ENCODE data around the gene HCFC2. TPM values are rescaled to one million over a fixed set of nuclear protein-coding genes. Genes with fewer than 3 reads are reported as not detected.
A peak's percentile ranks its signal among the peaks of the same experiment; 100 is the strongest.

Gene HCFC2
- total and polyA plus RNA-seq, 2 of the 4 experiments (the other 2 are of a cell fraction), result 12.0 to 34.2 TPM

GRCh38 chr12:104147346-104147745 is 83.0 kb downstream of the HCFC2 start:
- no TSS peak for BruUV-seq (replicated peaks)
- Histone ChIP-seq H3K23ac (ENCODE audit: low read depth, low read length) (no peak overlapping the region), H3K4me3 (ENCODE audit: insufficient read depth, low read depth, low read length) (no peak overlapping the region), H3K9me3 (ENCODE audit: control insufficient read depth, insufficient read depth, low read length) (no peaks in the 10 kb centered on the region; the same call in 1 of the 2 replicates), H4K20me1 (ENCODE audit: insufficient read depth, low read length) (no peaks in the 10 kb centered on the region), H3K4me2 (ENCODE audit: low read depth, low read length) (no peak overlapping the region), H2BK5ac (ENCODE audit: low read depth, low read length, poor library complexity, severe bottlenecking) (no peak overlapping the region), H3K56ac (ENCODE audit: extremely low read depth, insufficient read depth, low read length) (no peak overlapping the region), H2AK5ac (ENCODE audit: low read depth, low read length) (no peak overlapping the region), H3K27me3 (ENCODE audit: control insufficient read depth, insufficient read depth, low read length) (peaks cover 2% of the 10 kb centered on the region; the same call in 1 of the 2 replicates), H3K14ac (replicated peaks; ENCODE audit: low read depth, low read length) (no peak overlapping the region), H3K18ac (ENCODE audit: low read depth, low read length) (no peak overlapping the region), H3K9me1 (ENCODE audit: insufficient read depth, low read length) (no peaks in the 10 kb centered on the region), H4K5ac (ENCODE audit: low read depth, low read length) (no peak overlapping the region), H3K4me1 (ENCODE audit: control insufficient read depth, insufficient read depth, low read length) (no peaks in the 10 kb centered on the region), H3K79me1 (ENCODE audit: low read depth in 1 of 2, low read length in 2 of 2) (no peaks in the 10 kb centered on the region), H2BK120ac (ENCODE audit: low read depth, low read length) (no peak overlapping the region), H2AK9ac (replicated peaks; ENCODE audit: low read depth, low read length, poor library complexity) (no peak overlapping the region), H4K91ac (ENCODE audit: insufficient read depth, low read depth, low read length) (no peak overlapping the region), H3K9ac (ENCODE audit: low read depth, low read length) (no peak overlapping the region), H3K27ac (ENCODE audit: insufficient read depth, low read length) (no peak overlapping the region), H3K4ac (ENCODE audit: low read depth, low read length) (no peak overlapping the region), H3K36me3 (ENCODE audit: control insufficient read depth, insufficient read depth, low read length) (no peaks in the 10 kb centered on the region), H2AFZ (replicated peaks; ENCODE audit: low read length, poor library complexity) (peak overlapping the region; percentile 56), H4K8ac (ENCODE audit: low read depth in 2 of 2, low read length in 2 of 2) (no peak overlapping the region), H2BK20ac (ENCODE audit: low read depth, low read length) (no peak overlapping the region), H2BK15ac (ENCODE audit: low read depth, low read length) (no peak overlapping the region)
- ATAC-seq (ENCODE audit: low read depth), result no peak
- dilution Hi-C loops (cut with HindIII; ENCODE audit: low sequenced_read_pairs, unreplicated experiment) (no loop called here), in situ Hi-C loops (cut with MboI; ENCODE audit: low sequenced_read_pairs) (no loop called here), intact Hi-C loops (cut with micrococcal nuclease) (no loop called here)
- ChIA-PET POLR2A (ENCODE audit: unreplicated experiment) (no interaction called here), CTCF (no interaction called here)
- WGBS, 2 experiments (ENCODE audit: extremely low coverage in 2 of 2, insufficient read length in 1 of 2), result 68% methylated on average over 7 of the region's 11 CpGs; no CpG with 5 or more reads in 1 of the 2 experiments
- DNase-seq, result no peak
- TF ChIP-seq MAZ (IDR thresholded peaks at IDR 0.05; ENCODE audit: borderline replicate concordance, low read depth, low read length) (no peak), CHD1 (IDR thresholded peaks at IDR 0.05; ENCODE audit: low read depth, low read length) (no peak), NFE2L2 (IDR thresholded peaks at IDR 0.05; ENCODE audit: low read depth, low read length) (no peak), CTCF (conservative IDR thresholded peaks at IDR 0.05; ENCODE audit: low read depth, low read length) (no peak), USF2 (IDR thresholded peaks at IDR 0.05; ENCODE audit: low read depth, low read length) (no peak), POLR2A (IDR thresholded peaks at IDR 0.05; ENCODE audit: low read depth, low read length) (no peak), RFX5 (IDR thresholded peaks at IDR 0.05; ENCODE audit: low read depth, low read length) (no peak), MAFK (IDR thresholded peaks at IDR 0.05; ENCODE audit: low read depth, low read length) (no peak), SMC3 (IDR thresholded peaks at IDR 0.05; ENCODE audit: low read depth, low read length) (no peak), ELK1 (IDR thresholded peaks at IDR 0.05; ENCODE audit: borderline replicate concordance, low read depth, low read length) (no peak), FOS (IDR thresholded peaks at IDR 0.05; ENCODE audit: low read depth, low read length) (no peak), MXI1 (IDR thresholded peaks at IDR 0.05; ENCODE audit: borderline replicate concordance, low read depth, low read length) (no peak), RAD21 (IDR thresholded peaks at IDR 0.05; ENCODE audit: low read length) (no peak), RCOR1 (IDR thresholded peaks at IDR 0.05; ENCODE audit: insufficient replicate concordance, low read length) (no peak), BHLHE40 (IDR thresholded peaks at IDR 0.05; ENCODE audit: low read depth, low read length) (no peak), CEBPB (IDR thresholded peaks at IDR 0.05; ENCODE audit: low read depth, low read length) (no peak)

Data from IMR-90 (cell line).